DMS153 treated with DMSO at 0.1 percent for 48 hours (cell line): Measurements from ENCODE around the gene BIRC7.
"Not testable (repeated sequence)": the region's sequence is repeated elsewhere in the genome, so short reads cannot be mapped to it uniquely, and the experiment has no call there.

ENCODE experiments used
- DNase-seq: peaks from one replicate; lab custom pipeline; 2025; ENCODE audit not compliant: unreplicated experiment; lab: John Stamatoyannopoulos, UW

BIRC7 gene

DNA sequence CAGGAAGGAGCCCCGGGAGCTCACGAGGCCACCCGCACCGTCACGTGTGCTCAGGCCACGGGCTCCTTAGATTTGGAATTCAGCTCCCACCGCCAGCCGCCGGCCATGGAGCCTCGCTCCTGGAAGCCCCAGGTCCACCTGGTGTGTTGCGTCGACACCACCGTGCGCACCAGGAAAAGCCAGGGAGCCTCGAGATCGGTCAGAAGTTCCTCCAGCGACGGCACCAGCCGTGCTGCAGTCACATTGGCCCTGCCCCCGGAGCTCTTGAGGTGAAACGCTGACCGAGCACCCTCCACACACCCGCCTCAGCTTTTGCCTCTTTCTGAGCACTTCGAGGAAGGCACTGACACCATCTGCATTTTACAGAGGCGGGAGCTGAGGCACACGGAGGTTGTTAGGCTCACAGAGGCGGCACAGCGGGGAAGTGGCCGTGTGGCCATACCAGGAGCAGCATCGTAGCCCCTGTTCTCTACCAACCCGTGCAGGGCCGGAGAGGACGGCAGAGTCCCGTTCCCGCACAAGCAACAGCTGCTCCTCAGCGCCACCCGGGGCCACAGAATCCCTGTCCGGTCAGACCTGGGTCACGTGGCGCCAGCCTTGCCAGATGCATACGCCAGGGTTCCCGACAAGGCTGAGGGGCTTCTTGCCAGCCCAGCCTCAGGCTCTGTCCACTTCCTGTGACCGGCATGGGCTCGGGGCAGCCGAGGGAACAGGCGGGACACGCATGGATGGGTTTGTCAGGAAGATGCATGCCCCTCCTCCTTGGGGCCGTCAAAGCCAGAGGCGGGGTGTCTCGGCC lies 11.0 kb downstream of the BIRC7 start:
- no peak for DNase-seq

DNA sequence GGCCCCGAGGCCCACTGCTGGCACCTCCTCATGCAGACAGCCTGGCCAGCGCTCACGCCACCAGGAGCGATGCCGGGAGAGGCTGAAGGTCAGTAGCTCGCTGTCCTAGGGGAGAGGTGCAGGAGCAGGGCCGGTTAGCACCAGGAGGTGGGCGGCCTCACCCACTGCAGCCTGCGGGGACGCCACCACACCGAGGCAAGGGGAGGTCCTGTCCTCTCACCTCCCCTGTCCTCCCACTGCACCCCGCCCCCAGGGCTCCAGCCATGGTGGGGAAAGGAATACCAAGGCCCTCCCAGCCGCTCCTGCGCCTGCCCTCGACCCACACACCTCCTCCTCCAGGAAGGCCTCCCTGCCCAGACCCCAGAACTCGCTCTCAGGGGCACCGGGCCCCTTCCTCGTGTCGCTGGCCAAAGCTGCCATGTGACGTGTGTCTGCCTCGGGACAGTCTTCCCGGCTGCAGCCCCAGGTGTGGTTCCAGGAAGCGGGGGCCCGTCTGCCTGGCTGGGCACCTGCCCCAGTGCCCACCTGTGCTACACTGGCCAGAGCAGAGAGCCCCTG lies 12.0 kb downstream of the BIRC7 start:
- DNase-seq, result no peak

DNA sequence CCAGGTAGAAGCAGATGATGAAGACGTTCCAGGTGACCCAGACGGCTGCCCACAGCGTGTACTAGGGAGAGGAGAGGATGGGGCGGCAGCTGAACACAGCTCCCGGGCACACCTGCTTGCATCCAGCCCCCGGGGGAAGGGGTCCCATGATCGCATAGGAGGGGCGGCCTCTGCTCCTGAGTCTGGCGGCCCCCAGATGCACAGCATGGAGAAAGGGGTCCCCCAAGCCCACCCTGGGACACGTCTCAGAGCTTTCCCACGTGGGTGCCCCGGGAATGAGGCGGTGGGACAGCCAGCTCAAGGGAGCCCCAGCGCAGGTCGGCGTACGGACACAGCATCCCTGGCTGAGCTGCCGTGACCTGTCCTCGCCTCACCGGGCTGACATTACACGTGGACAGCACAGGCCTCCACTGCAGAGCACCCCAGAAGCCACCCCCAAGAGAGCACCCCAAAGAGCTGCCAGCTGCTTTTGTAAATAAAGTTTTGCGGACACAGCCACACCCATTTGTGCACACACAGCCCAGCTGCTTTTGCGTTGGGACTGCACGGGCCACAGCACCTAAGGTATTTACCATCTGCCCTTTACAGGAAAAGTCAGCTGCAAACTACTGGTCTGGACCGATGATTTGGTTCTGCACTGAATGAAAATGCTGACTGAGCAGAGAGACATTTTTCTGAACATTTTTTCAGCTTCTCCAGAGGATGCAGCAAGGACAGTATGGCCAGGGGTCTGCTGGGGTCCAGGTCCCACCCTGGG lies 13.3 kb downstream of the BIRC7 start:
- no peak for DNase-seq

DNA sequence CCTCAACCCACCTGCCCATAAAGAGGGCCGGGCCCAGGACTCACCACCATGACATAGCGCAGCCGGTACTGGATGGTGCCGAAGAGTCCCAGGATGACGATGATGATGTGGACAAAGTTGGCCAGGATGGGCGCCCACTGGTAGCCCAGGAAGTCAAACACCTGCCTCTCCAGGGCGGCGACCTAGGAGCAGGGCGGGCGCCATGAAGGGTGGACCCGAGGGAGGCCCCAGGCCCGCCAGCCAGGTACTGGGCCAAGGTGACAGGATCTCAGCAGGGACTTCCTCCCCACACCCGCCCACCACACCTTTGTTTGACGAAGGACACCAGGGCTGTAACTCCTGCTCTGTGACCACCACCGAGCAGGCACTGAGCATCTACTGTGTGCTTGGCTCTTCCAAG lies 14.2 kb downstream of the BIRC7 start:
- DNase-seq, result no peak

DNA sequence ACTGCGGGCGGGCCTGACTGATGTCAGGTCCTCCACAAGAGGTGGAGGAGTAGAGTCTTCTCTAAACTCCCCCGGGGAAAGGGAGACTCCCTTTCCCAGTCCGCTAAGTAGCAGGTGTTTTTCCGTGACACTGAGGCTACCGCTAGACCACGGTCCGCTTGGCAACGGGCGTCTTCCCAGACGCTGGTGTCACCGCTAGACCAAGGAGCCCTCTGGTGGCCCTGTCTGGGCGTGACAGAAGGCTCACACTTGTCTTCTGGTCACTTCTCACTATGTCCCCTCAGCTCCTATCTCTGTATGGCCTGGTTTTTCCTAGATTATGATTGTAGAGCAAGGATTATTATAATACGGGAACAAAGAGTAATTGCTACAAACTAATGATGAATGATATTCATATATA lies 15.6 kb downstream of the BIRC7 start:
- DNase-seq, result not testable (repeated sequence)

DNA sequence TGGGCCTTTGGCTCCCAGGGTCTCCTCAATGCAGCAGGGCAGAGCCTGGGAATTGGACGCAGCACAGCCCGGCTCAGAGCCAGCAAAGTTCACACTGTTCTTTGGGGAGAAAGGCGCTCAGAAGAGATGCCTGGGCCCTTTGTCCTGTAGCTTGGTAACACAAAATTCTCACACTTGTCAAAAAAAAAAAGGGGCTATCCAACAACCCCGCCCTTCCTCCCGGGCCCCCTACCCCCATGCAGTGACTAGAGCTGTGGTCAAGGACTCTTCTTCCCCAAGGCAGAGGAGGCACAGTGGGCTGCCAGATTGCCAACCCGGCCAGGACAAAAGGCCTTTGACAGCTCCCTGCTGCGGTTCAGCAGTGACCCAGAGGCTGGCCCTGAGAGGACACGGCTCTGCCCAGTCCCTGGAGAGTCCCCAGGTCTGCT lies 16.6 kb downstream of the BIRC7 start:
- DNase-seq, result no peak

DNA sequence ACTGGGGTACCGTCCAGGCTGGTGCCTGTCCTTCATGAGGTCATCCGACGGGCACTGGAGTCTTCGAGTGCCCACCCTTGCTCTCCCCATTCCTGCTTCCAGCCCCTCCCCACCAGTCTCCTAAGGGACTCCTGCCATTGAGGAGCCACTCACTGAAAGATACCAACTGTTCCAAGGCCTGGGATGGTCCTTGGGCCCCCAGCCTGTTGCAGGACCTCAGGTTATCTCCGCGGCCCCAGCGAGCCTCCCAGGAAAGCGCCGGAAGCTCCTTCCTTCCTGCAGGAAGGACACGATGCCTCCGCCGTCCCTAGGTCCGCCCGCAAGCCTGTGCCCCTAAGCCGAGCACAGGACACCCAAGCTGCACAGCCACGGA lies 17.3 kb downstream of the BIRC7 start:
- DNase-seq, result no peak

DNA sequence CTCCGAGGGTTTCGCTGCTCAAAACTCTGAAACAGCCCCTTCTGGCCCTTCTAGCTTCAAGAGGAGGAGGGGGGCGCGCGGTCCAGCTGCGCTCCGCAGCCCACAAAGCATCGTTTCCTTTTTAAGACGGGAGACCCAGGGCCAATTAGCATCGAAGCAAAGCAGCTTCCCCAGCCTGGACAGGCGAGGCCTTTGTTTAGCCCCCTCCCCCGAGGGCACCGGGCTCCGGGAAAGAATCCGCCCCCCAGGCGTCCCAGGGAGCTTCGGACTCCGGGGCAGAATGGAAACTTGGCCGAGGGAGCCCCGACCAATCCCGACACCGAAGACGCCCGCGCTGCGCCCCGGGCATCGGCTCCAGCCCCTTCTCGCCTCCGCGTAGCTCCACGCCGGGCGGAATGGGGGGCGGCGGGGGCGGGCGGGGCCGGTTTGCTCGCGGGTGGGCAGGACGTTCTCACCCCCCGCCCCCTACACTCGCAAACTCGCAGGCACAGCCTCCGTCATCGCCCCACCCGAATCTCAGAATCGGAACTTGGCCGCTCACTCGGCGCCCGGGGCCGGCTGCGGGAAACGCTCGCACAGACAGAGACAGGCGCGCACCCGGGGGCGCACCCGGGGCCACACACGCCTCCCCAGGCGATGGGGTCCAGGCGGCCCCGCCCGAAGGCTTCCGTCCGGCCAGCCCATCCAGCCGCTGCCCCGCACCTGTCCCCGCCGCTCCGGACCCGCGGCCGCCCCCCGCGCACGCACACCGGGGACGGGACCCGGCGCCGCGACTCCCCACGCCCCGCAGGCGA lies 17.9 kb downstream of the BIRC7 start:
- DNase-seq, result no peak

DNA sequence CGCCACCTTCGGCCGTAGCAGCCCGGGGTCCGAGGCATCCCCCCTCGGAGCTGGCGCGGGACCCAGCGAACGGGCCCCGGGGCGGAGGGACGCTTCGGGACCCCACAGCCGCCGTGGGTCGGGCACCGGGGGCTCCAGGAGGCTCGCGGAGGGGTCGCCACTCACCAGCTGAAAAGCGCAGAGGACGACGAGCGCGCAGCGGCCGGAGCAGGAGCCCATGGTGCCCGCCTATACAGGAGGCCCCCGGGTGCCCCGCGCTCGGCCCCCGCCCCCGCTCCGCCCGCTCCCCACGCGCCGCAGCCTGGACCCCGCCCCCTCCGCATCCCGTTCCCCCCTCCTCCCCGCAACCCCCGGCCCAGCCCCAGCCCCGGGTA lies 18.5 kb downstream of the BIRC7 start, which contains the start of gene NKAIN4:
NKAIN4 (minus strand) TSS at position 232 of the 374 bp plus-strand sequence; CDS start at position 219, 13 bp downstream.
- no peak for DNase-seq

DNA sequence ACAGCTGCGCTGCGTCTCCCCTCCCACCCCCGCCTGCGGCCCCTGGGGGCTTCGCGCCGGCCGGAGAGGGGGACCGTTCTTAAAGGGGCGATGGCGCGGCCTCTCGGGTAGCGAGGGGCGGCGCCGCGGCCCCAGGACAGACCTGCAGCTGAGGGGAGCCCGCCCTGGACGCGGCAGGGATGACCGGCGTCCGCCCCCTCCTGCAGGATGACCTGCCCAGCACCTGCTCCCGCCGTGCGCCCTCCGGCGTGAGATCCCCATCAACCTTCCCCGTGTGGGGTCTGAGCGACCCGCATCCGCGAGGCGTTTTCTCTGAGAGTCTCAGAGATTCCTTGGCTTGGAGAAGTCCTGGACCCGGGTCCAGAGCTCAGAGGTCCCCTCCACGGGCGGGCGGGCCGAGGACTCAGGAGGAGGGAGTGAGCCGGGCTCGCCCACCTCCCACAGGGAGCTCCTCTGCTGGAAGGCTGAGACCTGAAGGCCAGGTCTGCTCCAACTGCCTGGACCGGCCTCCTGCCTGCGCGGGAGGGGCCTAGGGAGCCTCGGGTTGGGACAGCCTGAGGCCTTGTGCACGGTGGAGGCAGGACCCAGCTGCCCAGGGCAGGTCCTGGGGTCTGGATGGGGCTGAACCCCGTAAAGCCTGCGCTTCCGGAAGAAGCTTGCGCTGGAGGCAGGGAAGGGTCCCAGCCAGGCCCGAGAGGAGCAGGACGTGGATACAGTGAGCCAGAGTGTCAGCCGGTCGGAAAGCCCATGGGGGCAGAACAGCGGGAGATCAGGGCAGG lies 19.1 kb downstream of the BIRC7 start:
- DNase-seq, result no peak

DNA sequence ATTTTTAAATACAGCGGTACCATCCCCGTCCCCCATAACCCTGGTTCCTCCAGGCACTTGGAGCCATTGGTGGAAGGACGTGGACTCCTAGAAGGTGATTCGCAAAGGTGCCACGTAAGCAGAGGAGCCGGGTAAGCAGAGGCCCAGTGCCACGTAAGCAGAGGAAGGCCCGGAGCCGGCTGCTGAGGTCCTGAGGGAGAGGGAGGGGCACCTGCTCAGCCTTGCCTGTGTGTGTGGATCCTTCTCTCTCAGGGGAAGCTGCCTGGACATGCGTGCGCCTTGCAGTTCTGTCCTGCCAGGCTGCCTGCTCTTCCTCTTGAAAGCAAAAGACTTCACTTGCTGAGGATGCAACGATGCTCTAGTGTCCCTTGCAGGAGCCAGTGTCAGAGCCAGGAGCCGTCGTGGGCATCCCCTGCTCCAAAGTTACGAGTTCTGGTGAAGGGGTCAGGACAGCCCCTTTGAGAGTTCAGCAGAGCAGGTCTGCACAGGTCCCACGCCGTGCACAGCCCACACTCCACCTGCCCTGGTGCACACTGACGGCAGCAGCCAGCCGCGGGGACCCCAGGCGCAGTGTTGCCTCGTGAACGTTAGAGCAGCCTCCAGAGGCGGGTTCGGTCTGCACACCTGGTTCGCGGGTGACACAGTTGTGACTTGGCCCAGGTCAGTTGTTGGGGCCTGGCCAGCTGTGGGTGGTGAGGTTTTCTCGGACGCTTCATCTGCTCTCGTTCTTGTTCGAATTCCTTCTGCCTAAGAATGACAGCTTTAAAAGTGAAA lies 20.4 kb downstream of the BIRC7 start:
- no peak for DNase-seq

DNA sequence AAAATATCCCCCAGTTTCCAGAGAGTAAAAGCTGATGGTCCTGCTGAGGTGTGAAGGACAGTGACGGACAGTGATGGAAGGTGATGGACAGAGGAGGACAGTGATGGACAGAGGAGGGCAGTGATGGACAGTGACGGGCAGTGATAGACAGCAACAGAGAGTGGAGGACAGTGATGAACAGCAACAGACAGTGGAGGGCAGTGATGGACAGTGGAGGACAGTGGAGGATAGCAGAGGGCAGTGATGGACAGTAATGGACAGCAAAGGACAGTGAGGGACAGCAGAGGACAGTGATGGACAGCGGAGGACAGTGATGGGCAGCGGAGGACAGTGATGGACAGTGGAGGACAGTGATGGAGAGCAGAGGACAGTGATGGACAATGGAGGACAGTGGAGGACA lies 21.2 kb downstream of the BIRC7 start:
- no peak for DNase-seq

DNA sequence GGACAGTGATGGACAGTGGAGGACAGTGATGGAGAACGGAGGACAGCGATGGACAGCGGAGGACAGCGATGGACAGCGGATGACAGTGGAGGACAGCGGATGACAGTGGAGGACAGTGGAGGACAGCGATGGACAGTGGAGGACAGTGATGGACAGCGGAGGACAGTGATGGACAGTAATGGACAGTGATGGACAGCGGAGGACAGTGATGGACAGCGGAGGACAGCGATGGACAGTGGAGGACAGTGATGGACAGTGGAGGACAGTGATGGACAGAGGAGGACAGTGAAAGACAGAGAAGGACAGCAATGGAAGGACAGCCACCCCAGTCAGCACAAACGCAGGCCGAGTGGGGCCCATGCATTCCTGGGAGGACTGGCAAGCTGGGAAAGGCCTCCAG lies 21.9 kb downstream of the BIRC7 start:
- no peak for DNase-seq

DNA sequence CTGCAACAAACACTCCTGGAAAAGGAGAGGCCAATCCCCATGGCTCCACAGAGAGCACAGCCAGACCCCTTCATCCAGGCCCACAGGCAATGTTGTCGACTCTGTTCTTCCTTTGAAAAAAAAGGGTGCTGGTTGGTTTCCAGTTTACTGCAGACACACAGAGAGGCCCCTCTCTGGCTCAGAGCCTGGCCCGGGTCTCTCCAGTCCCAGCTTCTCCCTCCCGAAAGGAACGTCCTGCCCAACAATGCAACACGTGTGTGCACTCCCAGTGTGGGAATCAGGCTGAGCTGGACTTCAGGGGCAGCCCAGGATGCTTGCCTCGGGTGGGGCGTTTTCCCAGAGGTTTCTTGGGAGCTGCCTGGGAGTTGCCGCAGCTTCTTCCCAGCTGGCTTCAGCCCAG lies 23.1 kb downstream of the BIRC7 start:
- no peak for DNase-seq

DNA sequence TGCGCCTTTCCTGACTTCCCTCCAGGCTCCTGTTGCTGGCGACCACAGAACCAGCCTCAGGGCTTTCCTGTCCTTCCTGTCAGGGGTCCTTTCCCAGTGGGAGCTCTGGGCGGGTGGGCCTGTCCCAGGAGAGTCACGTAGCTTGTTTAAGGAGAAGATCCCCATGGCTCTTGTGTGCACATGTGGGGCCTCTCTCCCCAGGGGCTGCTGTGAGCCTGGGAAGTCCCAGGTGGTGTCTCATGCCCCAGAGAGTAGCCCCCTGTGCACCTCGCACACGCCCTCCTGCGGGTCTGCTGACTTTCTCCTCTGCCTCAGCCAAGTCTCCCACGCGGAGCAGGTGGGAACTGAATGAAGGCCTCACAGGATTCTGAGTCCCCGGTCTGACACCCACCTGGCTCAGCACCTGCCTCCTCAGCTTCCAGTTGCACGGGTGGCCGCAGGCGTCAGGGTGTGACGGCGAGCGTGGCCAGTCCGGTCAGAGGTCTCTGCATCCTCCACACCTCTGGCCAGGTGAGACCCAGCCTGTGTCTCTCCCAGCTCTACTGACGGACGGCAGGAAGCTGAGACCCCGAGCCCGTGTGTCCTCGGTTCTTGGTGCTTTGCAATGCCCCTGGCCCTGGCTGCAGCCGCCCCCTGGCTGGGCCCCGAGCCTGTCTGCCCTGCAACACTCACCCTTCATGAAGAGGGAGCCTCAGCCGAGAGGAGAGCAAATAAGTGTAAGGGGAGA lies 24.2 kb downstream of the BIRC7 start:
- no peak for DNase-seq

DNA sequence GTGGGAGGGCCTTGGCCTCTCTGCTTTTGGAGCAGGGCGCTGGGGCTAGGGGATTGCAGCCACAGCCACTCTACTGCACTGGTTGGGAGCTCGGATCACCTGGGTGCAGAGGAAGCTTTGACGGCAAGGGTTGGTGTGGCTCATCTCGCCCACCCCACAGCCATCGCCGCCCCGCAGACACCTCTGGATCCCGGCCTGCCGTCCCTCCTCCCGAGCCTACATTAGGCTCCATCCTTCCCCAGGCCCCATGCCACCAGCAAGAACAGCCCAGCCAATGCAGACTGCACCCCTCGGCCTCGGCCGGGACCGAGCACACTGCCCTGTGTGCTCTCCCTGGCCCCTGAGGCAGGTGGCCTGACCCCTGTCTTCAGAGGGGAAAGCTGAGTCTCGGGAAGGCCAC lies 24.8 kb downstream of the BIRC7 start:
- DNase-seq, result no peak

DNA sequence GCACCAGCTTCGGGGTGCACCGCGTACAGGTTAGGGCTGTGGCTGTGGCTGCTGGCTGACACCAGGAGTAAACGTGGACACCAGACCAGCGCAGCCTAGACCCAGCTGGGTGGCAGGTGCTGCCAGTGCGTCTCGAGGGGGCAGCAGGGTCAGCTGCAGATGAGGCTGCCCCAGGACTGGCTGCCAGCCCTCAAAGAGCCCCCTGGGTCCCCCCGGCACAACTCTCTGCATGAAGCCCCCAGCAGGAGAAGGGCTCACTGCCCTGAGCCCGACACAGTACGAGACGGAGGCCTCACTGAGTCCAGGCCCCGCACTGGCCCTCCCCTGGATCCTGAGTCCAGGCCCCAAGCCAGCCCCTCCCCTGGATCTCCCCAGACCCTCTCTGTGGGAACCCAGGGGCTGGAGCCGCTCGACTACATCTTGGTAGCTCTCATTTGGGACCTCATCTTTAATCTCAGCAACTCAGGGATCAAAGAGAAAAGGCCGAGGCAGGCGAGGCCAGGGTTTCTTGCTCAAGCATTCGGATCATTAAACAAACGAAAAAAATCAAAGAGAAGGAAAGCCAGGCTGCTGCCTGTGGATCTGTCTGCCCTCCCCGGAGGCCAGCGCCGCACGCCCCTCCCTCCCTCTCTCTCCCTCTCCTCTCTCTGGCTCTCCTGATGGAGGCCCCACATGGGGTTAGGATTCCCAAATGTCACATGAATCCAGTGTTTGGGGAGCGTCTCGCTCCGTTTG lies 25.5 kb downstream of the BIRC7 start:
- DNase-seq, result no peak

DNA sequence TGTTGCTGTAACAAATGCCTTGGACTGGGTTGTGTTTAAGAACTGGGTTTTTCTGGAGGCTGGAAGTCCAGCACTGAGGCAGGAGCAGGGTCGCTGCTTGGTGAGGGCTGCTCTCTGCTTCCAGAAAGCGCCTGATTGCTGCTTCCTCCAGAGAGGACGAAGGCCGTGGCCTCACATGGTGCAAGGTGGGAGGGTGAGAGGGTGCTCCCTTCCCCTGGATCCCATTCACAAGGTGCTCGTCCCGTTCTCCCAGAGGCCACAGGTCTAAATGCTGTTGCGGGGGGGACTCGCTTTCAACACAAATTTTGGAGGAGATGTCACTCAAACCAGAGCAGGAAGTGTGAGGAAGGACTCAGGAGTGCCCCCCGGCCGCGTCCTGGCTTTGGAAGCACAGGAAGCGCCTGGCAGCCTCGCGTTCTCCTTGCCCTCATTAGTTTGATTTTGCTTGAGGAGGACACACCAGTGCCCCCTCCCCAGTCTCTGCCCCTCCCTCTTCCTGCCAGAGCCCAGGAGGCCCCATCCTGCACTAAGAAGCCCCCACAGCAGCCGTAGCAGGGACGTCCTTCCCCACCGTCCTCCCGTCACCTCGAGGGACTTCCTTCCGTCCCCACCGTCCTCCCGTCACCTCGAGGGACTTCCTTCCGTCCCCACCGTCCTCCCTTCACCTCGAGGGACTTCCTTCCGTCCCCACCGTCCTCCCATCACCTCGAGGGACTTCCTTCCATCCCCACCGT lies 26.3 kb downstream of the BIRC7 start:
- no peak for DNase-seq
